Measurements from ENCODE around the gene ENOSF1.

DNA sequence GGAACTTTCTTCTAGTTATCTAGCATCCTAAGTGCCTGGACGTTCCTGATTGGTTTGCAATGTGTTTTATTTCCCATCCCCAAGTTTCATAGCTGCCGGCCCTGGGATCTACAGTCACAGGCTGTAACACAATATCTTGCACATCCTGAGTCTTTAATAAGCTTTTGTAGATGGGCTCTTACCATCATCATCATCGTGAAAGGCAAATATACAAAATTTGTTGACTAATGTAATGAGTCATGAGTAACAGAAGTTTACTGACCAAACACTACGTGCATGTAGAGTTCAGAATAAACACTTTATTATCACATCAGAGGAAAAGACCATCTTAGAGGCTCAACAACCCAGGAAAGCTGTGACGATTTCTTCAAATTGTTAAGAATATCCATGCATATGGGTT is 63.1 kb downstream of the ENOSF1 start:
- TF ChIP-seq CTCF (IDR thresholded peaks at IDR 0.05) (no peak), POLR2A (IDR thresholded peaks at IDR 0.05) (no peak)
